Activated CD4-positive, alpha-beta T cell treated with anti-CD3 and anti-CD28 coated beads, Interleukin-2, amount 10 ng/mL, durations not matched to agents 7 days and 5 days (primary cell): Measurements from ENCODE around the gene VPS8. TPM values are rescaled to one million over a fixed set of nuclear protein-coding genes. Genes with fewer than 3 reads are reported as not detected.

Source experiments
- CTCF ChIA-PET: fragments of 350-600 bp; sonication (Branson Sonifier 250); formaldehyde crosslinking; loops from one replicate; lab custom pipeline; 2021; ENCODE audit warnings: antibody characterized with exemption; lab: Charles Lee
- POLR2A ChIA-PET: fragments of 350-600 bp; sonication (Branson Sonifier 250); formaldehyde crosslinking; loops from one replicate; lab custom pipeline; 2021; ENCODE audit warnings: antibody characterized with exemption; lab: Charles Lee
- DNase-seq: peaks from one replicate; pipeline ENCODE4 v3.0.0-alpha.2; 2020
- H3K27ac Mint-ChIP-seq: one replicate; pipeline ENCODE4 v1.8.0; 2021; ENCODE audit warnings: mild to moderate bottlenecking, moderate library complexity, mixed read lengths
- H3K27me3 Mint-ChIP-seq: one replicate; pipeline ENCODE4 v1.8.0; 2021; ENCODE audit warnings: mixed read lengths
- H3K36me3 Mint-ChIP-seq: one replicate; pipeline ENCODE4 v1.8.0; 2021; ENCODE audit warnings: low read depth, mixed read lengths
- H3K4me1 Mint-ChIP-seq: one replicate; pipeline ENCODE4 v1.8.0; 2021; ENCODE audit warnings: mixed read lengths
- H3K4me3 Mint-ChIP-seq: one replicate; pipeline ENCODE4 v1.8.0; 2021; ENCODE audit warnings: mild to moderate bottlenecking, moderate library complexity, mixed read lengths
- H3K9me3 Mint-ChIP-seq: one replicate; pipeline ENCODE4 v1.8.0; 2021; ENCODE audit warnings: mixed read lengths
- total RNA-seq, 2 experiments: library from RNA; stranded (reverse); gene quantifications; one replicate each; pipeline ENCODE4 v1.2.3, GENCODE V29; 2021

VPS8 gene
- total RNA-seq, 2 experiments from 2014 or later, result 63.0 to 69.3 TPM

DNA sequence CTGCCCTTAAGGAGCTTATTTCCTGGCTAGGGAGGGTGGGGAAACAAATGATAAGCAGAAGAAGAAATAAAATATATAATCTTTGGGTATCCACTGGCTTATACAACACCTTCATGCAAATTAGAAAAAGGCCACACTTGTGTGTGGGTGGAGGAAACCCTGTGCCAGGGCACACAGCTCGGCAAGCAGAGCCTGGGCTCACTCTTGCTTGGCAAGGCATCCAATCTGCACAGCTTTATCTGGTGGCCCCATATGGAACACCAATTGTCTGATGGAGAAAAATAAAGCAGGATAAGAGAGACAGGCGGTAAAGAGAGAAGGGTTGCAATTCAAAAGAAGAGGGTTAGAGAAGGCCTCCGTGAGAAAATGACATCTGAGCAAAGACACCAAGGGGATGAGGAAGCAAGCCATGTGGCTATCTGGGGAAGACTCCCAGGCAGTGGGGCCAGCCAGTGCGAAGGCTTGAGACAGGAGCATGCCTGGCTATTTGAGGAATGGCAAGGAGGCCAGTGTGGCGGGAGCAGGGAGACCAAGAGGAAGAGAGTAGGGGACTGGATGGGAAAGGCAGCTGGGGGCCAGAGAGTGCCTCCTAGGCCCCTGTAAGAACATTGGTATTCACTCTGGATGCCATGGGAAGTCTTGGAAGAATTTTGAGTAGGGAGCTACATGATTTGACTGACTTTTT, 22.5 kb upstream of the VPS8 start:
- POLR2A ChIA-PET, result no interaction called here

GRCh38 chr3:184791171-184791570, 20.8 kb upstream of the VPS8 start:
- H3K27me3 Mint-ChIP-seq, result peaks cover 11% of the 10 kb centered on the region
- ChIA-PET POLR2A (no interaction called here), CTCF (interaction anchor here (1.5 kb wide), 1 partner anchor 10 kb away, joined by 3 read pairs; no protein-coding TSS in a partner anchor)
- no peaks in the 10 kb centered on the region for H3K36me3 Mint-ChIP-seq
- DNase-seq, result no peak
- H3K9me3 Mint-ChIP-seq, result no peaks in the 10 kb centered on the region
- H3K4me1 Mint-ChIP-seq, result peaks cover 7% of the 10 kb centered on the region
- H3K4me3 Mint-ChIP-seq, result no peak overlapping the region
- H3K27ac Mint-ChIP-seq, result no peak overlapping the region

More for the DNA sequence above, 22.5 kb upstream of the VPS8 start:
- CTCF ChIA-PET, result interaction anchor here (1.2 to 1.4 kb wide), 2 partner anchors 14 to 228 kb away, joined by 3 to 6 read pairs; partner anchors contain the start of gene EPHB3
- Mint-ChIP-seq H3K9me3 (no peaks in the 10 kb centered on the region), H3K27ac (no peak overlapping the region), H3K36me3 (no peaks in the 10 kb centered on the region), H3K27me3 (peaks cover 12% of the 10 kb centered on the region), H3K4me3 (no peak overlapping the region), H3K4me1 (peaks cover 24% of the 10 kb centered on the region)
- DNase-seq, result no peak

GRCh38 chr3:184795522-184796190, 16.3 kb upstream of the VPS8 start:
- ChIA-PET POLR2A (no interaction called here), CTCF (no interaction called here)
- H3K36me3 Mint-ChIP-seq, result no peaks in the 10 kb centered on the region
- H3K27me3 Mint-ChIP-seq, result peaks cover 32% of the 10 kb centered on the region
- no peak overlapping the region for H3K4me3 Mint-ChIP-seq
- H3K4me1 Mint-ChIP-seq, result no peaks in the 10 kb centered on the region
- H3K9me3 Mint-ChIP-seq, result peaks cover 3% of the 10 kb centered on the region
- DNase-seq, result no peak
- H3K27ac Mint-ChIP-seq, result no peak overlapping the region

DNA sequence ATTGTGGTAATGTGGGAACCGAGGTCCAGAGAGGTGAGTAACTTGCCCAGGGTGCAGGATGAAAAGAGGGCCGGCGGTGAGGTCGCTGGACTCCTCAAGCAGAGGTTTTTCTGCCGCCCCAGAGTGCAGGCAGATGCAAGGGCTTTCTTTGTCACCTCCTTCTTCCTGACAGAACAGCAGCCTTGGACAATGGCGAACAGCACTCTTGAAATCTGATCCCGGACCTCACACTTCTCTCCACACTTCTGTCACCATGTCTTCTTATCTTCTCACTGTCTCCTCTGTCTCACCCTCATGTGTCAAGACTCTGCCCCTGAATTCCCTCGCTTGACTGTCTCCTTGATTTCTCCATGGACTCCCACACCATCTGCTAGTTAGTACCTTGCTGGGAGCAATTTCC, 15.4 kb upstream of the VPS8 start:
- ChIA-PET CTCF (no interaction called here), POLR2A (no interaction called here)
- no peak for DNase-seq
- H3K4me1 Mint-ChIP-seq, result no peaks in the 10 kb centered on the region
- no peaks in the 10 kb centered on the region for H3K36me3 Mint-ChIP-seq
- H3K27ac Mint-ChIP-seq, result no peak overlapping the region
- peaks cover 38% of the 10 kb centered on the region for H3K27me3 Mint-ChIP-seq
- peaks cover 3% of the 10 kb centered on the region for H3K9me3 Mint-ChIP-seq
- no peak overlapping the region for H3K4me3 Mint-ChIP-seq

DNA sequence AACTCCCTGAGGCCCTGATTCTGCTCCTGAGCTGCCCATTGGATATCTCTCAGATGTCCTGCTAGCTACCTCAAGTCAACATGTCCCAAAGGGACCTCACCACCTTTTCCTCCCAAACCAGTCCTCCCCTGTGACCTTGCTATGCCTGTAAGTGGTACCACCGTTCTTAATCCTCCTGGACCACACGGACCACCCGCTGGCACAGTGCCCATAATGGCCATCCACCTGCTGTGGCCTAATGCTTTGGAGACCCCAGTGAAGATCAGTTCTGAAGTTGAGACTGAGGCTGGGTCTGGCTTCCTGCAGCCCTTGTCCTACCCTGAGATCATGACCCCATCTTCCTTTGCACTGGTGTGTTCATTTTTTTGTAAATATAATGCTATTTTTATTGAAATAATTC, 15.0 kb upstream of the VPS8 start:
- H3K4me3 Mint-ChIP-seq, result no peak overlapping the region
- no peak for DNase-seq
- peaks cover 38% of the 10 kb centered on the region for H3K27me3 Mint-ChIP-seq
- no peaks in the 10 kb centered on the region for H3K36me3 Mint-ChIP-seq
- peaks cover 3% of the 10 kb centered on the region for H3K9me3 Mint-ChIP-seq
- no peaks in the 10 kb centered on the region for H3K4me1 Mint-ChIP-seq
- no peak overlapping the region for H3K27ac Mint-ChIP-seq
- POLR2A ChIA-PET, result no interaction called here
- CTCF ChIA-PET, result no interaction called here

GRCh38 chr3:184798120-184798519, 13.8 kb upstream of the VPS8 start:
- CTCF ChIA-PET, result interaction anchor here (0.5 kb wide), 1 partner anchor 736 kb away, joined by 3 read pairs; no protein-coding TSS in a partner anchor
- H3K27ac Mint-ChIP-seq, result no peak overlapping the region
- DNase-seq, result no peak
- H3K36me3 Mint-ChIP-seq, result no peaks in the 10 kb centered on the region
- H3K9me3 Mint-ChIP-seq, result peaks cover 3% of the 10 kb centered on the region
- POLR2A ChIA-PET, result no interaction called here
- peaks cover 37% of the 10 kb centered on the region for H3K27me3 Mint-ChIP-seq
- no peak overlapping the region for H3K4me3 Mint-ChIP-seq
- H3K4me1 Mint-ChIP-seq, result no peaks in the 10 kb centered on the region

GRCh38 chr3:184800349-184800930, 11.5 kb upstream of the VPS8 start:
- POLR2A ChIA-PET, result no interaction called here
- no peak for DNase-seq
- H3K27ac Mint-ChIP-seq, result no peak overlapping the region
- H3K36me3 Mint-ChIP-seq, result no peaks in the 10 kb centered on the region
- H3K4me3 Mint-ChIP-seq, result no peak overlapping the region
- CTCF ChIA-PET, result interaction anchor here (0.8 to 1.1 kb wide), 2 partner anchors 9 to 10 kb away, joined by 3 to 4 read pairs; no protein-coding TSS in a partner anchor
- H3K4me1 Mint-ChIP-seq, result peaks cover 3% of the 10 kb centered on the region
- H3K9me3 Mint-ChIP-seq, result peaks cover 3% of the 10 kb centered on the region
- H3K27me3 Mint-ChIP-seq, result peaks cover 38% of the 10 kb centered on the region

DNA sequence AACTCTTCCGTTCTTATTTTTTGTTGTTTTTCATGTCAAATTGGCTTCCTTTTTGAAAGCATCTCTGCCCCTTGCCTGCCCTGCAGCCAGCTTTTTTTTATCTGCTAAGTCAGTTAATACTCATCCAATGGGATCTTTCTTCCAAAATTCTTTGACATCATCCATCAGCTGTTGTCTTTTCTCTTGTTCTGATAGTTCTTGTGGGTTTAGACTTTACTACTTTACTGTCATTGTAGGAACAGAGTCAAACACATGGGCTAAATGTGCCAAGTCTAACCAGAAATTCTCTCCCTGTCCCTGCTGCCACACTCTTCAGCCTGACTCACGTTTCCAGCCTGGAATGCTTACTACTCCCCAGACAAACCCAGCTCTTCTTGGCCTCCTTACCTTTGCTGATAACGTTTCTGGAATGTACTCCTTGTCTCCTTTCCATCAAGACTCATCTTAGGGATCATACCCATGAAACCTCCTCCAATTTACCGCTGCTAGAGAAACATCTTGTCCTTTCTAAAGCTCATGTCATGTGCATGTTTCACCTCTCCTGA, 10.7 kb upstream of the VPS8 start:
- CTCF ChIA-PET, result interaction anchor here (0.8 to 1.1 kb wide), 2 partner anchors 9 to 10 kb away, joined by 3 to 4 read pairs; no protein-coding TSS in a partner anchor
- POLR2A ChIA-PET, result no interaction called here
- Mint-ChIP-seq H3K9me3 (peaks cover 3% of the 10 kb centered on the region), H3K4me1 (peaks cover 3% of the 10 kb centered on the region), H3K36me3 (no peaks in the 10 kb centered on the region), H3K27ac (no peak overlapping the region), H3K27me3 (peaks cover 44% of the 10 kb centered on the region), H3K4me3 (no peak overlapping the region)
- DNase-seq, result no peak

GRCh38 chr3:184802150-184802549, 9.8 kb upstream of the VPS8 start:
- ChIA-PET POLR2A (no interaction called here), CTCF (interaction anchor here (0.6 to 1.4 kb wide), 2 partner anchors 243 to 507 kb away, joined by 3 read pairs; no protein-coding TSS in a partner anchor)
- H3K4me1 Mint-ChIP-seq, result peaks cover 3% of the 10 kb centered on the region
- H3K36me3 Mint-ChIP-seq, result no peaks in the 10 kb centered on the region
- H3K9me3 Mint-ChIP-seq, result peaks cover 3% of the 10 kb centered on the region
- DNase-seq, result no peak
- no peak overlapping the region for H3K27ac Mint-ChIP-seq
- H3K27me3 Mint-ChIP-seq, result peaks cover 50% of the 10 kb centered on the region
- H3K4me3 Mint-ChIP-seq, result no peak overlapping the region

DNA sequence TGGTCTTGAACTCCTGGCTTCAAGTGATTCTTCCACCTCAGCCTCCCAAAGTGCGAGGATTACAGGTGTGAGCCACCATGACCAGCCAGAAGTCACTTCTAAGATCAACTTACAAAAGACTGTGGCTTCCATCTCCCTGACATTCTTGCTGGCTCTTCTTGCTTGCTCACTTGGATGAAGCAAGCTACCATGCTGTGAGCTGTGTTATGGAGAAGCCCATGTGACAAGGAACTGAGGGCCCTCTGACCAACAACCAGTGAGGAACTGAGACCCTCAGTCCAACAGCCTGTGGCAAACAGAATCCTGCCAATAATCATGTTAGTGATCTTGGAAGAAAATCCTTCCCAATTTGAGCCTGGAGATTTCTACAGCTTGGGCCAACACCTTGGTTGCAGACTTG, 7.2 kb upstream of the VPS8 start:
- ChIA-PET POLR2A (no interaction called here), CTCF (interaction anchor here (0.6 to 1.2 kb wide), 5 partner anchors 27 to 352 kb away, joined by 3 to 5 read pairs (median 3); partner anchors contain the start of gene EPHB3)
- Mint-ChIP-seq H3K27ac (no peak overlapping the region), H3K36me3 (no peaks in the 10 kb centered on the region), H3K4me3 (no peak overlapping the region), H3K27me3 (peaks cover 34% of the 10 kb centered on the region), H3K9me3 (no peaks in the 10 kb centered on the region), H3K4me1 (peaks cover 3% of the 10 kb centered on the region)
- DNase-seq, result no peak

GRCh38 chr3:184805351-184806038, 6.5 kb upstream of the VPS8 start:
- CTCF ChIA-PET, result interaction anchor here (0.6 to 1.2 kb wide), 4 partner anchors 10 to 353 kb away, joined by 3 to 5 read pairs (median 3); partner anchors contain the start of gene EPHB3
- Mint-ChIP-seq H3K4me3 (no peak overlapping the region), H3K9me3 (no peaks in the 10 kb centered on the region), H3K27me3 (peaks cover 28% of the 10 kb centered on the region), H3K4me1 (peaks cover 8% of the 10 kb centered on the region), H3K36me3 (no peaks in the 10 kb centered on the region), H3K27ac (no peak overlapping the region)
- no peak for DNase-seq
- POLR2A ChIA-PET, result no interaction called here

DNA sequence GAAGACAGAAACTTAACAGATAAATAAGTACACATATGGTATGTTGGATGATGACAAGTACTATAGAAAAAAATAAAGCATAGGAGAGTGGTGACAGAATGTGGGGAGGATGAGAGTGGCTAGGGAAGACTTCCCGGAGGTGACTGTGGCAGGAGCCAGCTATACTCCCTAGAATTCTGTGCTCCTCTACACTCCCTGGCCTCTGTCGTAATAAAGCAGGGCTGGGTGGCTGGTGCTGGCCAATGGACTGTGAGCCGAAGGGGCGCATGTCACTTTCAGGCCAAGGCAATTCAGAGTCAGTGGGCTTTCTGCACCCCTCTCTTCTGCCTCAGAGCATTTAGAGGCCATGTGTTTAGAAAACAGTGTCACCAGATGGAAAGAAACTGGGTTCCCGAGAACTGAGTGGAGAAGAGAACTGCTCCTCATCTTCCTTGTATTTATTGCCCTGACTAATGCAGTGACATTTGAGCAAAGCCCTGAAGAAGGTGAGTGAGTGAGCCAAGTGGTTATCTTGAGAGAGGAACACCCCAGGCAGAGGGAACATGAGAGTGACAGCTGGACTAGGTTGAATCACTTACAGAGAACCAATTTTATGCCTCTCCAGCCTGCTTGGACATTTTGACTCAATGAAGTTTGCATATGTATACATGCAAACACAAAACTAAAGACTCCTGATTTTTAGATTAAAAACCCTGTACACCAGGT, 5.2 kb upstream of the VPS8 start:
- Mint-ChIP-seq H3K9me3 (no peaks in the 10 kb centered on the region), H3K27me3 (peaks cover 19% of the 10 kb centered on the region), H3K36me3 (no peaks in the 10 kb centered on the region), H3K27ac (no peak overlapping the region), H3K4me1 (peaks cover 19% of the 10 kb centered on the region), H3K4me3 (no peak overlapping the region)
- ChIA-PET POLR2A (no interaction called here), CTCF (interaction anchor here (0.7 to 1.6 kb wide), 2 partner anchors 8 to 11 kb away, joined by 3 to 6 read pairs; no protein-coding TSS in a partner anchor)
- no peak for DNase-seq
